ENCODE measurements around the gene OLFML2B.

The OLFML2B gene

DNA sequence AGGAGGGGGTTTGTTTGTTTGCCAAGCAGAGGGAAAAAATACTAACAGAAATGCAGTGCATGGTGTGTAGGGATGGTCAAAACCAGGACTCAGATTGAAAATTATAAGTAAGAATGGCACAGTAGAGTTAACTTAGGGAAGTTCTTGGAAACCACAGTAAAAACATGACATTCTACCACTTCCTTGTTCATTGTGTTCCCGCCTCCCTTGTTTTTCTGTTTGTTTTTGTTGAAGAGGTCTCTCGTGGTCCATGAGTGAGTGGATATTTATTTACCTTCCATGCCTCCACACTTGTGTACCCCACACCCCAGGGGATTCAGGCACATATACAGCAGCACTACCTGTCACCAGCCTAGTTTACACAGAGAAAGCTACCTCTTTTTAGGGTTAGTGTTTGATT lies 69.6 kb downstream of the OLFML2B start:
- Histone ChIP-seq H3K27ac (ENCODE audit: low read depth, low read length) (no peak overlapping the region), H3K4me2 (ENCODE audit: low read length) (no peak overlapping the region)

DNA sequence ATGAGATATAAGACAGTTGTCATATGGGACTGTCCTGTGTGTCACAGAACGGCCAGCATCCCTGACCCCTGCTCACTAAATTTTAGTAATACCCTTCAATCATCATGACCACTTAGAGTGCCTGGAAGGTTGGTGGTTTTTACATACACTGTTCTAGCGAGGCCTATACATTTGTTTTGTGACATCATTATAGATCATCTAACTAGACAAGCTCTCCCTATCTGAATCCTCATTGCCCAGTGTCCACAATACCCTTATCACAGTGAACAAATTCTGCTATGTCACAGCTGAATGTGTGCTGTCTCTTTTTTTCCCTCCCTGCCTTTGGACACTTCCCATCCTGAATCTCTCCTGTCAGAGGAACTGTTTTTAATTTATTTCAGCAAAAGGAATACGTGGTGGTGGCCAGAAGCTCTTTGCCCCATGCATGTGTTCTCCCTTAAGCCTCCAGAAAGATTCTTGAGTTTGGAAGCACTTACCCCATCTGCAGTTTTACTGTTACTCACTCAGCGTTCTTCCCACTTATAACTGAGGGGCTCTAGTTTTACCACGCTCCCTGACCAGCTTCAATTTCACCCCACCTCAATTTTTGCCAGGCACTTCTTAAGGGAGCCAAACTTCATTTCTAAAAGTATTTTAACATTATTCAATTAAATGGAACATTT lies 70.3 kb downstream of the OLFML2B start:
- Histone ChIP-seq H4K5ac (ENCODE audit: low read length) (no peak overlapping the region), H4K8ac (ENCODE audit: low read depth, low read length) (no peak overlapping the region), H2BK5ac (ENCODE audit: low read length) (no peak overlapping the region), H3K9ac (ENCODE audit: low read length) (no peak overlapping the region), H3K36me3 (ENCODE audit: control insufficient read depth, insufficient read depth, low read length) (no peaks in the 10 kb centered on the region), H2AK5ac (ENCODE audit: low read length) (no peak overlapping the region), H2BK15ac (replicated peaks; ENCODE audit: low read depth) (no peak overlapping the region), H3K23ac (ENCODE audit: low read length) (no peak overlapping the region), H3K4me2 (ENCODE audit: low read length) (no peak overlapping the region), H3K79me1 (ENCODE audit: low read length) (no peaks in the 10 kb centered on the region), H3K18ac (ENCODE audit: low read length) (no peak overlapping the region), H3K56ac (ENCODE audit: low read length) (no peak overlapping the region), H3K4me3 (ENCODE audit: low read length) (no peak overlapping the region), H3K27me3 (ENCODE audit: insufficient read depth, low read length, poor library complexity) (no peaks in the 10 kb centered on the region), H3K79me2 (ENCODE audit: control insufficient read depth, insufficient read depth, low read length) (no peaks in the 10 kb centered on the region), H3K27ac (ENCODE audit: low read depth, low read length) (no peak overlapping the region), H3K4ac (ENCODE audit: low read depth, low read length) (no peak overlapping the region), H2BK120ac (ENCODE audit: low read depth, low read length) (no peak overlapping the region), H3K4me1 (ENCODE audit: control insufficient read depth, low read depth, low read length) (no peaks in the 10 kb centered on the region)
- no CpG with 5 or more reads among the region's 5 CpGs for WGBS (ENCODE audit: extremely low coverage, insufficient coverage, low lambda C conversion rate)
- DNase-seq, result no peak

More for the DNA sequence above, 69.6 kb downstream of the OLFML2B start:
- Histone ChIP-seq H2BK15ac (replicated peaks; ENCODE audit: low read depth) (no peak overlapping the region), H3K79me1 (ENCODE audit: low read length) (no peaks in the 10 kb centered on the region), H3K23ac (ENCODE audit: low read length) (no peak overlapping the region), H3K4me1 (ENCODE audit: control insufficient read depth, low read depth, low read length) (no peaks in the 10 kb centered on the region), H3K4ac (ENCODE audit: low read depth, low read length) (no peak overlapping the region), H3K4me3 (ENCODE audit: low read length) (no peak overlapping the region), H3K36me3 (ENCODE audit: control insufficient read depth, insufficient read depth, low read length) (no peaks in the 10 kb centered on the region), H4K8ac (ENCODE audit: low read depth, low read length) (no peak overlapping the region), H2BK5ac (ENCODE audit: low read length) (no peak overlapping the region), H3K18ac (ENCODE audit: low read length) (no peak overlapping the region), H3K9ac (ENCODE audit: low read length) (no peak overlapping the region), H4K5ac (ENCODE audit: low read length) (no peak overlapping the region), H2BK120ac (ENCODE audit: low read depth, low read length) (no peak overlapping the region), H3K27me3 (ENCODE audit: insufficient read depth, low read length, poor library complexity) (no peaks in the 10 kb centered on the region), H2AK5ac (ENCODE audit: low read length) (no peak overlapping the region), H3K56ac (ENCODE audit: low read length) (no peak overlapping the region), H3K79me2 (ENCODE audit: control insufficient read depth, insufficient read depth, low read length) (no peaks in the 10 kb centered on the region)
- no peak for DNase-seq
- no CpG with 5 or more reads among the region's 2 CpGs for WGBS (ENCODE audit: extremely low coverage, insufficient coverage, low lambda C conversion rate)

DNA sequence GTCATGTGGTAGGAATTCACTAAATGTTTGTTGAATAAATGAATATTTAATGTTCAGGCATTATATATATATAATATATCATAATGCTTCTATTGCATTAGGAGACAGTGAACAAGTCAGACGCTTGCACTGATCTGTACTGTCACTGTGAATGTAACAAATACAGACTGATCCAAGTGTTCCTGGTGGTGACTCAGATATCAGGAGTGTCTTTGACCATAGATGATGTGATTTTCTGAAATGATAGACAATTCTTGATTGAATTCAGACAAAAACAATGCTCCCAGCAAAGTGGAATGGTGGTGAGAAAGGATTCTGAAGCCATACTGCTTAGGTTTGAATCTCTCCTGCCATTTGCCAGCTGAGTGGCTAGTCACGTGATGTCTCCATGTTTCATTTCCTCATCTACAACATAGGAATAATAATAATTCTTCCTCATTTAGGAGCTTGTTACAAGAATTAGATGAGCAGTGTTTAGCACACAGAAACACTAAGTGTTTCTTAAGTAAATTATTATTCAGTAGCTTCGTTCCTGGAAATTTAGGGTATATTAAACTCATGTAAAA lies 71.0 kb downstream of the OLFML2B start:
- H4K8ac ChIP-seq (ENCODE audit: low read depth, low read length), result no peak overlapping the region

DNA sequence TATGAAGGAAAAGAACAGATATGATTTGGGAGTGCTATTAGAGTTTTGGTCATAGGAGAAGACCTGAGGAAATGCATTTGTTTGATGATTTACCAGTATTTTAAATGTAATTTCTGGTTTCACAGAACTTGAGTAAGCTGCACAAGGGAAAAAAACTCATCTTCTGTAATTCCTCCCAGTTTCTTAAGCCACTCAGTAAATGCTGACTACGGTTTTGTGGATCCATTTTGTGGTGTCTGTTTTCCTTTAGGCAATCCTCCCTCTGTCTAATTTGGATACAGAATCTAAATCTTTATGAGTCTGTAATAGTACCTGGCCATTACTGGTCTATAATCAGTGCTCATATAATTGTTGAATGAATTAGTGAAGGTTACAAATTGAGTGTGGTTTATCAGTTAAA lies 72.0 kb downstream of the OLFML2B start:
- Histone ChIP-seq H3K79me2 (ENCODE audit: control insufficient read depth, insufficient read depth, low read length) (no peaks in the 10 kb centered on the region), H2BK5ac (ENCODE audit: low read length) (no peak overlapping the region), H3K9ac (ENCODE audit: low read length) (no peak overlapping the region), H3K4ac (ENCODE audit: low read depth, low read length) (no peak overlapping the region), H4K8ac (ENCODE audit: low read depth, low read length) (no peak overlapping the region), H3K23ac (ENCODE audit: low read length) (no peak overlapping the region), H3K36me3 (ENCODE audit: control insufficient read depth, insufficient read depth, low read length) (no peaks in the 10 kb centered on the region), H3K18ac (ENCODE audit: low read length) (no peak overlapping the region), H3K4me2 (ENCODE audit: low read length) (no peak overlapping the region), H4K5ac (ENCODE audit: low read length) (no peak overlapping the region), H3K56ac (ENCODE audit: low read length) (no peak overlapping the region), H3K27ac (ENCODE audit: low read depth, low read length) (no peak overlapping the region), H3K4me1 (ENCODE audit: control insufficient read depth, low read depth, low read length) (peaks cover 2% of the 10 kb centered on the region), H2BK120ac (ENCODE audit: low read depth, low read length) (no peak overlapping the region), H3K79me1 (ENCODE audit: low read length) (no peaks in the 10 kb centered on the region), H2AK5ac (ENCODE audit: low read length) (no peak overlapping the region), H3K4me3 (ENCODE audit: low read length) (no peak overlapping the region), H2BK15ac (replicated peaks; ENCODE audit: low read depth) (no peak overlapping the region), H3K27me3 (ENCODE audit: insufficient read depth, low read length, poor library complexity) (no peaks in the 10 kb centered on the region)
- no peak for DNase-seq
- no CpG with 5 or more reads among the region's 1 CpG for WGBS (ENCODE audit: extremely low coverage, insufficient coverage, low lambda C conversion rate)

More for the DNA sequence above, 71.0 kb downstream of the OLFML2B start:
- H3K9ac ChIP-seq (ENCODE audit: low read length), result no peak overlapping the region
- no peaks in the 10 kb centered on the region for H3K27me3 ChIP-seq (ENCODE audit: insufficient read depth, low read length, poor library complexity)
- H3K27ac ChIP-seq (ENCODE audit: low read depth, low read length), result no peak overlapping the region
- no peak overlapping the region for H3K4ac ChIP-seq (ENCODE audit: low read depth, low read length)
- no CpG with 5 or more reads among the region's 3 CpGs for WGBS (ENCODE audit: extremely low coverage, insufficient coverage, low lambda C conversion rate)
- no peak overlapping the region for H2BK5ac ChIP-seq (ENCODE audit: low read length)
- H2AK5ac ChIP-seq (ENCODE audit: low read length), result no peak overlapping the region
- no peaks in the 10 kb centered on the region for H3K79me2 ChIP-seq (ENCODE audit: control insufficient read depth, insufficient read depth, low read length)
- H3K79me1 ChIP-seq (ENCODE audit: low read length), result no peaks in the 10 kb centered on the region
- no peak overlapping the region for H3K4me3 ChIP-seq (ENCODE audit: low read length)
- H4K5ac ChIP-seq (ENCODE audit: low read length), result no peak overlapping the region
- no peak overlapping the region for H2BK120ac ChIP-seq (ENCODE audit: low read depth, low read length)
- no peak for DNase-seq
- no peaks in the 10 kb centered on the region for H3K4me1 ChIP-seq (ENCODE audit: control insufficient read depth, low read depth, low read length)
- no peak overlapping the region for H3K18ac ChIP-seq (ENCODE audit: low read length)
- H3K36me3 ChIP-seq (ENCODE audit: control insufficient read depth, insufficient read depth, low read length), result no peaks in the 10 kb centered on the region
- no peak overlapping the region for H2BK15ac ChIP-seq (replicated peaks; ENCODE audit: low read depth)
- no peak overlapping the region for H3K4me2 ChIP-seq (ENCODE audit: low read length)
- no peak overlapping the region for H3K23ac ChIP-seq (ENCODE audit: low read length)
- no peak overlapping the region for H3K56ac ChIP-seq (ENCODE audit: low read length)

DNA sequence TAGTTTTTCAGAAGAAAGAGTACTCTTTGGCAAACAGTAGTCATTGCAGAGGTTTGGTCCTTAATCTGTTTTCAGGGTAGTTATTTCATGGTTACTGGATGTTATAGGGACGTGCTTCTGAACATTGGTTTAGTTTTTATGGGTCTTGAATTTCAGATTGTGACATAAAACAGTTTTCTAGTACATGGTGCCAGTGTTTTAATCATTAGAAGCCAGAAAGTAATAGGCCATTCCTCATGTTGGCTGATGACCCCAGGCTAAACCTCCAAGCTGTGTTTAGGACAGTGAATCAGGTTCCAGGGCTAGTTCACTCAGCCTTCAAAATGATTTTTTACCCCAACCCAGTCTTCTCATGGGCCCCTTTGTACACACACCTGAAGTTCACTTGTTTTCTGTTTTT lies 73.3 kb downstream of the OLFML2B start:
- H4K5ac ChIP-seq (ENCODE audit: low read length), result no peak overlapping the region
- H3K4me1 ChIP-seq (ENCODE audit: control insufficient read depth, low read depth, low read length), result peaks cover 3% of the 10 kb centered on the region
- H3K4ac ChIP-seq (ENCODE audit: low read depth, low read length), result no peak overlapping the region
- no peak for DNase-seq
- no peak overlapping the region for H3K9ac ChIP-seq (ENCODE audit: low read length)
- H3K79me2 ChIP-seq (ENCODE audit: control insufficient read depth, insufficient read depth, low read length), result no peaks in the 10 kb centered on the region
- H2BK5ac ChIP-seq (ENCODE audit: low read length), result no peak overlapping the region
- H3K18ac ChIP-seq (ENCODE audit: low read length), result no peak overlapping the region
- H3K4me3 ChIP-seq (ENCODE audit: low read length), result no peak overlapping the region
- H4K8ac ChIP-seq (ENCODE audit: low read depth, low read length), result no peak overlapping the region
- no peaks in the 10 kb centered on the region for H3K27me3 ChIP-seq (ENCODE audit: insufficient read depth, low read length, poor library complexity)
- no peak overlapping the region for H3K23ac ChIP-seq (ENCODE audit: low read length)
- no peaks in the 10 kb centered on the region for H3K36me3 ChIP-seq (ENCODE audit: control insufficient read depth, insufficient read depth, low read length)
- H2AK5ac ChIP-seq (ENCODE audit: low read length), result no peak overlapping the region
- WGBS (ENCODE audit: extremely low coverage, insufficient coverage, low lambda C conversion rate), result no CpG with 5 or more reads among the region's 1 CpG
- H3K79me1 ChIP-seq (ENCODE audit: low read length), result no peaks in the 10 kb centered on the region
- no peak overlapping the region for H2BK120ac ChIP-seq (ENCODE audit: low read depth, low read length)
- H3K56ac ChIP-seq (ENCODE audit: low read length), result no peak overlapping the region
- H2BK15ac ChIP-seq (replicated peaks; ENCODE audit: low read depth), result no peak overlapping the region
- no peak overlapping the region for H3K4me2 ChIP-seq (ENCODE audit: low read length)
- no peak overlapping the region for H3K27ac ChIP-seq (ENCODE audit: low read depth, low read length)

DNA sequence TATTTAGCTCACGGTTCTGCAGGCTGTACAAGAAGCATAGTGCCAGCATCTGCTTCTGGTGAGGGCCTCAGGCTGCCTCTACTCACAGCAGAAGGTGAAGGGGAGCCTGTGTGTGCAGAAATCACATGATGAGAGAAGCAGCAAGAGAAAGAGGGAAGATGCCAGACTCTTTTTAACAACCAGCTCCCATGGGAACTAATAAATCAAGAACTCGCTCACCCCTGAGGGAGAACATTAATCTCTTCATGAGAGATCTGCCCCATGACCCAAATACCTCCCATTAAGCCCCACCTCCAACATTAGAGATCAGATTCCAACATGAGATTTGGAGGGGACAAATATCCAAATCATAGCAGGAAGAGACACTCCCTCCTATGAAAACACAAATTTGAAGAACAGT lies 74.1 kb downstream of the OLFML2B start:
- H2AK5ac ChIP-seq (ENCODE audit: low read length), result no peak overlapping the region
- no peak overlapping the region for H3K27ac ChIP-seq (ENCODE audit: low read depth, low read length)
- H3K4ac ChIP-seq (ENCODE audit: low read depth, low read length), result no peak overlapping the region
- no CpG with 5 or more reads among the region's 2 CpGs for WGBS (ENCODE audit: extremely low coverage, insufficient coverage, low lambda C conversion rate)
- no peaks in the 10 kb centered on the region for H3K79me2 ChIP-seq (ENCODE audit: control insufficient read depth, insufficient read depth, low read length)
- H3K27me3 ChIP-seq (ENCODE audit: insufficient read depth, low read length, poor library complexity), result no peaks in the 10 kb centered on the region
- no peak overlapping the region for H3K9ac ChIP-seq (ENCODE audit: low read length)
- no peaks in the 10 kb centered on the region for H3K36me3 ChIP-seq (ENCODE audit: control insufficient read depth, insufficient read depth, low read length)
- H3K4me2 ChIP-seq (ENCODE audit: low read length), result no peak overlapping the region
- no peak overlapping the region for H2BK5ac ChIP-seq (ENCODE audit: low read length)
- no peak overlapping the region for H3K4me3 ChIP-seq (ENCODE audit: low read length)
- no peak overlapping the region for H2BK120ac ChIP-seq (ENCODE audit: low read depth, low read length)
- no peak for DNase-seq
- no peak overlapping the region for H3K23ac ChIP-seq (ENCODE audit: low read length)
- H2BK15ac ChIP-seq (replicated peaks; ENCODE audit: low read depth), result no peak overlapping the region
- no peak overlapping the region for H3K56ac ChIP-seq (ENCODE audit: low read length)
- H3K79me1 ChIP-seq (ENCODE audit: low read length), result no peaks in the 10 kb centered on the region
- no peak overlapping the region for H3K18ac ChIP-seq (ENCODE audit: low read length)
- no peak overlapping the region for H4K8ac ChIP-seq (ENCODE audit: low read depth, low read length)
- peaks cover 3% of the 10 kb centered on the region for H3K4me1 ChIP-seq (ENCODE audit: control insufficient read depth, low read depth, low read length)
- H4K5ac ChIP-seq (ENCODE audit: low read length), result no peak overlapping the region

Data from mesendoderm (in vitro differentiated cells).